Hindlimb muscle (tissue), 1 donor: ENCODE results near the gene IGFALS. TPM values are rescaled to one million over a fixed set of nuclear protein-coding genes. Genes with fewer than 3 reads are reported as not detected.

Experiments used
- DNase-seq: peaks from one replicate; pipeline ENCODE4 v3.0.0-alpha.2; 2013
- polyA plus RNA-seq: library from polyadenylated mRNA; unstranded; fragments of 120-200 nt; gene quantifications from one replicate; pipeline ENCODE4 v1.2.1, GENCODE V29; 2013; ENCODE audit not compliant: insufficient read length

Gene IGFALS
- polyA plus RNA-seq, 1 donor: 0.52 TPM

DNA sequence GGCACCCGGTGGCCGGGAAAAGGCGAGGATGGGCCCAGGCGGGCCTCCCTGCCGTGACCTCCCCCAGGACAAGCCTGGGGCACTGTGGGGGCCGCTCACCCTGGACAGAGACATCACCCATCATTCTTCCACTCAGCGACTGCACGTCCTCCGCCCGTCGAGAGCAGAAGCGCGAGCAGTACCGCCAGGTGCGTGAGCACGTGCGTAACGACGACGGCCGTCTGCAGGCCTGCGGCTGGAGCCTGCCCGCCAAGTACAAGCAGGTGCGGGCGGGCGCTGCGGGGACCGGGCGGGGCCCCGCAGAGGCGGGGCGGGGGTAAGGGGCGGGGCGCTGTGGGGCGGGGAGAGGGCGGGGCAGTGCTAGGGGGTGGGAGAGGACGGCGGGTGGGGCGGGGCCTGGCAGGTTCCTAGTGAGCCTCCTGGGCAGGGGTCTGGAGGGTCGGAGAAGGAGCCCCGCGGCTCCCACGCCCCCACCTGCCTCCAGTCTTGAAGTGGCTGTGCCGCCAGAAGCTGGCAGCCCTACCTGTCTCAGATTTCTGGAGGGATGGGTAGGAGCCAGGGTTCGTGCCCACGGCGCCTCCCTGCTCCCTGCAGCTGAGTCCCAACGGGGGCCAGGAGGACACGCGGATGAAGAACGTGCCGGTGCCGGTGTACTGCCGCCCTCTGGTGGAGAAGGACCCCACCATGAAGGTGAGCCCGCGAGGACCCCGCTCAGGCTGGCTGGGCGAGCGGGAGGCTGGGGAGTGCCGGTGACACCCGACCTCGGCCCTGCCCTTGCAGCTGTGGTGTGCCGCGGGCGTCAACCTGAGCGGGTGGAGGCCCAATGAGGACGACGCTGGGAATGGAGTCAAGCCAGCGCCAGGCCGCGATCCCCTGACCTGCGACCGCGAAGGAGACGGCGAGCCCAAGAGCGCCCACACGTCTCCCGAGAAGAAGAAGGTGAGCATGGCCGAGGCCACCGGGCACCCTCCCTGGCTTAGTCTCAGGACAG, 29.7 kb downstream of the IGFALS start:
- no peak for DNase-seq

DNA sequence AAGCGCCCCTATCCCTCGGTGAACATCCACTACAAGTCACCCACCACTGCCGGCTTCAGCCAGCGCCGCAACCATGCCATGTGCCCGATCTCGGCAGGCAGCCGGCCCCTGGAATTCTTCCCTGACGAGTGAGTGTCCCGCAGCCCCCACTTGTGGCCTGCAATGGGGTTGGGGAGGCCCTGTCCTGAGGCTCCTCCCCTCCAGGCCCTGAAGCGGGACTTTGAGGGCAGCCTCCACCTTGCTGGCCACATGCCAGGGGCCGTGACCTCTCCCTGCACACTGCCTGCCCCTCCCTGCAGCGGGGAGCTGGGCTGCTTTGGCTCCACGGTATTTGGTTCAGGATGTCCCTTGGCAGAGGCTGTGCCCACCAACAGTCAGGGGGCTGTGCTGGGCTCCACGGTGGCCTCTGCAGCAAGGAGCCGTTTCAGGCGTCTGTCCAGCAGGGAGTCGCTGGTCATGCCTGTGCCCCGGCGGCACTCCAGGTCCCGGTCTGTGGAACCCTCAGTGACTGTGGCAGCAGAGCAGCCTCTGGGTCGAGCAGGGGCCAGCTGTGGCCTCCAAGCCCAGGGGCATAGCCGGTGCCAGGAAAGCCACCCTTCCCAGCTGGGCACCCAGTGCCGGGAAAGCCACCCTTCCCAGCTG, 30.5 kb downstream of the IGFALS start:
- no peak for DNase-seq

DNA sequence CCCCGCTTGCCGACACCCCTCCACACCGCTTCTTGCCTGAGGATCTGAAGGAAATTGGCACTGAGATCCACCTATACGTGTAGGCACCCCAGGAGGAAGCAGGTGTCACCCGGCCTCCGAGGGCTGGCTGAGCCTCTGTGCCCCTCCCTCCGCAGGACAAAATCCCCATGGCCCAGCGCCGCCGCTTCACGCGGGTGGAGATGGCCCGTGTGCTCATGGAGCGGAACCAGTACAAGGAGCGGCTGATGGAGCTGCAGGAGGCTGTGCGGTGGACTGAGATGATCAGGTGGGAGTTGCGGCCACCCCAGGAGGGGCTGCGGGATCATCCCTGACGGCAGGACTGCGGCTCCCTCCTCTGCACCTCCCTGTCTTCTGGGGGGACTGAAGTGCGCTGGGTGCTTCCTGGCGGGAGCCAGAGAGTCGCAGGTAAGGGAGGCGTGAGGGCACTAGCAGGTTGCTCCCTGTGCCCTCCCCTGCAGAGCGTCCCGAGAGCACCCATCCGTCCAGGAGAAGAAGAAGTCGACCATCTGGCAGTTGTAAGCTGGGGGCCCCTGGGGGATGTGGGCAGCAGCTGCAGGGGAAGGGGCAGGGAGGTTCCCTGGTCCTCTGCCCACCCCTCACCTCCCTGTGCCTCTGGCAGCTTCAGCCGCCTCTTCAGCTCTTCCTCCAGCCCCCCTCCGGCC, 31.2 kb downstream of the IGFALS start:
- no peak for DNase-seq

DNA sequence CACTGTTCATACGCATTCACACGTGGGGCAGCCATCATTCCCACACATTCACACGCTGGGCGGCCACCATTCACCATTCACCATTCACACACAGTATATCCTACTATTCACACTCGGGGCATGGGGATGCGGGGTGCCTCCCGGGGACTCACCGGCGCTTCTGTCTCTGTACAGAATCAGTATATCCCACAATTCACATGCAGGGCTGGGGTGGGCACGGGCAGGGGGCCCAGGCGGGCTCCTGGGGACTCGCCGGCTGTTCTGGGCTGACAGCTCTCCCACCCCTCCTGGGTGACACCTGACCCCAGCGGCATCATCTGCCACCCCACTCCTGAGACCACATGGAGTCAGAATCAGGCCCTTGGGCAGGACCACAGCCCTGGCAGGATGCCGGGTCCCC, 31.8 kb downstream of the IGFALS start:
- DNase-seq: no peak

DNA sequence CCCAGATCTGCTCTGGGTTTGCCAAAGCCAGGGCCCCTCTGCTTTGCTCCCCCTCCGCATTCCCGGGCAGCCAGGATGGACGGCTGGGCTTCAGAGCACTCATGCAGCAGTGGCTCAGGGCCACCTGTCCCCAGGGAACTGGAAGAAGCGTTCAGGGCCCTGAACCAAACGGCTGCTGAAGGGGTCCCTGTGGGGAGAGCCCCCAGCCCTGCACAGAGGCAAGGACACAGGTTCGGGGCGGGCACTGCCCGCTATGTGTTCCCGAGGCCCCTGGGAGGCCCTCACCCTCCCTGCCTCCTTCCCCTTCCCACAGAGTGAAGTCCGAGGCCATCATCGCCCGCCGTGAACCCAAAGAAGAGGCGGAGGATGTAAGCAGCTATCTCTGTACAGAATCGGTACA, 32.6 kb downstream of the IGFALS start:
- no peak for DNase-seq

DNA sequence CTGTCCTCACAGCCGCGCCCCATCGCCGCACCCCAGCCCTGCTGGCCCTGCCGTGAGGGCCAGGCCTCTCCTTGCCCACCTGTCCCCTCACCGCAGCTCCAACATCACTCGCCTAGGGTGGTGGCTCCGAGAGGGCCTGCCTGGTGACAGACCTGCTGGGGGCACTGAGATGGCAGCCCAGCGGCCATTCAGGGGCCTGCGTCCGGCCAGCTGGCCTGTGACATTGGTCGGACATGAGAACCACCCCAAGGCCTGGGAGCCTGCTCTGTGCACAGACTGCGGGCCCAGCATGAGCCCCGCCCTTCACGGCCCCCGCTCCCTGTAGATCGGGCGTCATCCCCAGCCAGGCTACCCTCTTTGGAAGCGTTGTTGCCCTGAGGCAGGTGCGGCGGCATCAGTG, 34.0 kb downstream of the IGFALS start:
- no peak for DNase-seq

DNA sequence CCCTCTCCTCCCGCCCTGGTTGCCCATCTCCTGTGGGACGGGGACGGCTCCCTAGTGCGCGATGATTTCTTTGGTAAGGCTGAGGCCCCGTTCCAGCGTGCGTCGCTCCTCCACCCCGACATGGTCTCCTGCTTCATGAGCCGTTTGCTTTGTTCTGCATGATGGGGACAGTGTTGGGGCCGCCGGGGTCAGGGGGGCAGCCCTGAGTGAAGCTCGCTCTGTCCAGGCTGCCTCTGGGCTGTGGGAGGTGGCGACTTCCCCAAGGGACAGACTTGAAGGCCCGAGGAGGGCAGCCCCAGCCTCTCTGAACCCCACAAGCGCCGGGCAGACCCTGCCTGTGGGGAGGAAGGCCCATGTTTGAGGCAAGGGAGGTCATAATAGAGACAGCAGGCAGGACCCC, 34.6 kb downstream of the IGFALS start:
- DNase-seq: no peak

DNA sequence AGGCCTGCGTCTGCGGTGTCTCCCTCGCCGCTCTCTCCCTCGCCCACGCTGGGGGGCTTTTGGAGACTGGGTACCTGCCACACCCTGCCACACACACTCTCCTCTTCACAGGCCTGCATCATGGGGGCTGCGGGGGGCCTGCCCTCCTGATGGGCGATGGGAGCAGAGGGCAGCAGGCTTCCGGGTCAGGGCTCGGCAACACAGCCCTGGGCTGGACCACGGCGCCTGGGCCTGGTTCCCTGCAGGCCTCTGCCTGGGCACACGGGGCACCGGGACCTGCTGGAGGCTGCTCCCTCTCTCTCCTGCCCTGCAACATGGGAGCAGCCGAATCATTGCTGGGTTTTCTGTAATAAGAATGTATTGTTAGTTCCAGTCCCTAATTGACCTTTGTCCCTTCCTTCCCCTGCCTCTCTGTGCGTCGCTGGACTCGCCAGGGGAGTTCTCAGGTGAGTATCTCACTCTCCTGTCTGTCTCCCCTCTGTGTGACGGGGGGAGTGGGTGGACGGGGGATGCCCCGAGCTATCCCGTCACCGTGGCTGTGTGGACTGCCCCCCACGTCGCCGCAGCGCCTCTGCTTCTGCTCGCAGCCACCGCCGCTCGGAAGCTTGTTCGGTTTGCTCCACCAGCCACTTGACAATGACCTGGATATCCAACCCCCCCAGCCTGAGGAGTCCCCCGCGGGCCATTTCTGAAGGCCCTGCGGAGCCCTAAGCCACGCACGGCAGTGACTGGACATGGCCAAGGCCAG, 35.6 kb downstream of the IGFALS start:
- no peak for DNase-seq

DNA sequence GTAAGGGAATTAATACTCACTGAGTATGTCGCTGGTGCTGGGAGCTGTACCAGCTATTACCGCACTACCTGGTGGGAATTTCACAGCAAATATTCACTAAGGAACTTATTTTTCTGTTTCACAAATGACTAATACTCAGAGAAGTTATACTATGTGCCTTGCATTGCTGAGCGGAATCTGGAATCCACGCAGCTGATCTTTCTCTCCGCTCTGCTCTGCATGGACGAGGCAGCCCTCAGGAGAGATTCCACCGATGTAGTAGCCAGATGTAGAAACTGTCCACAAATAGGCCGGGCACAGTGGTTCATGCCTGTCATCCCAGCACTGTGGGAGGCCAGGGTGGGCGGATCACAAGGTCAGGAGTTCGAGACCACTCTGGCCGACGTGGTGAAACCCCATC, 39.3 kb downstream of the IGFALS start:
- DNase-seq: no peak

DNA sequence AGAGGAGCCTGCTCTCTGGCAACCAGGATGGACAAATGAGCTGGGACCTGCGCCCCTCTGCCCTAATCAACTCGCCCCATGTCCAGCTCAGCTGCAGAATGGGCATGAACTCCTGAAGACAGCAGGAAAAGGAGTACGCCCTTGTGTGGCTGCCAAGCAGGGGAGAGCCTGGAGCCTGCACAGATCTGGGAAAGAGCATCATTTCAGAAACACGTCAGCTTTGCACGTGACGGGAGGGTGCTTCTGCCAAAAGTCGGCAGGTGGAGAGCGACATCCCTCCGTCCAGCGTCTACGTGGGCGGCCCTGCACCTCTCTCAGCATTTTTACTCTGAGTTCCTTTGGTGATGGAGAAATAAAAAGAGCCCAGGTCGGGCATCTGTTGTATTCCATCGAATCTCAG, 40.7 kb downstream of the IGFALS start:
- DNase-seq: no peak

DNA sequence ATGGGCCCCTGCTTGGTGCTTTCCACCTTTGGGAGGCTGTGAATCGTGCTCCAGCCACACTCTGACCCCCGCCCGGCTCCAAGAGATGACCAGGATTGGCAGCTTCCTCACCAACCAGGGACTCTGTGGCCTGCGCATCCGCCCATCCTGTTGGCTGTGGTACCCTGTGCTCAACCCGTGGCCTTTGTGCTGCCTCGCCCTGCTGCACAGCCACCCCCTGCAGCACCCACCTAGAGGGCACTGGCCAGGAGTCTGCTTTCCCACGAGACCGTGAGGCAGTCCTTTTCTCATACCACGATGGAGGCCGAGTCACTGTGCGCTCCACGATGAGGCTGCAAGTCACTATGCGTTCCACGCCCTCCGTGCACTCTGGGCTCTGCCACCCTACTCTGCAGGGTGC, 41.6 kb downstream of the IGFALS start:
- no peak for DNase-seq

DNA sequence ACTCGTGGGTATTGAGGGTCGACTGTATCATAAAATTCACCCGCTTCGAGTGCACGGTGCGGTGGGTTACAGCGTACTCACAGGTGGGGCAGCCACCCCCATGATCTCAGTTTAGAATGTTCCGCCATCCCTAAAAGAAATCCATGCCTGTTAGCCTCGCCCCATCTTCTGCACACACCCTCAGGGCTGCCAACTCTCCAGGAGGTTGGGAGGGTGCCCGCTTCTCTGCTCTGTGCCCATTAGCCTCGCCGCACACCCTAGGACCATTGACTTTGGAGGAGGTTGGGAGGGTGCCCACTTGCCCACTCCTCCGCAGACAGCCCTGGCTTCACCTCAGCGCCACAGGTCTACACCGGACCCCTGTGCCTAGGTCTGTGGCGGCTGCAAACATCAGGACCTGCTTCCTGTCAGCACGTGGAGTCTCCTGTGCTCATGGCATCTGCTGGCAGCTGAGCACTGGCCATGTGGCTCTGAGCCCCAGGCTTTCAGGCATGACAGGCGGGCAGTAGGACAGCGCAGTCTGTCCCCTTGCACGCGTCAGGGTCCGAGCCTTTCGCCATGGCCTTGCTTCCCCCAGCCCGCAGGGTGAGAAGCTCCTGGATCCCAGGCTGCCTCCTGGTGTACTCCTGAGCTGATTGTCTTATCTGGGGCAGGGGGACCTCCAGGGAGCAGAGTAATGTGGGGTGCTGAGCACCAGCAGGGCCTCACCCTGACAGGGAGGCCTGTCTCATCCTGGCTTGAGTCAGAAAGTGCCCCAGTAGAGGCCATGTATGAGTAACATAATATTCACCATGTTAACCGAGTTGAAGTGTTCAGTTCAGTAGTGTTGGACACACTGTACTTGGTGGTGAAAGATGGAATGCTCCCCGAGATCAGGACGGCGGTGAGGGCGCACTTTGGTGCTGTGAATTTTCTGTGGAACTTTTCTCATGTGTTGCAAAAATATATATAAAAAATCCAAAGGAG, 44.1 kb downstream of the IGFALS start:
- DNase-seq: no peak

DNA sequence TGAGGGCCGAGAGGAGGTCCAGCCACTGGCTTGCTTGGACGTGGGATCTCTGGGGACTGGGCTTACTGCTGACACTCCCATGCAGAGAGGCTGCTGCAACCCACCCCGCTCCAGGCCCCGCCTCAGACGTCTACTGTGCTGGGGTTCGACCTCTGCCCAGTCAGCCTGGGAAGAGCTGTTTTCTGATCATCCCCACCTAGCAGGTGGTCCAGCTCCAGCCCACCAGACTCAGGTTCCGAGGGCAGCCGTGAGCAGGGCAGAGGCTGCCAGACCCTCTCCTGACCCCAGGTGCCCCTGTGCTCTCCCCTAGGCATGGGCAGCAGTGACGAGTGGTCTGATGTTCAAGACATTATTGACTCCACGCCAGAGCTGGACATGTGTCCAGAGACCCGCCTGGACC, 45.6 kb downstream of the IGFALS start:
- no peak for DNase-seq

DNA sequence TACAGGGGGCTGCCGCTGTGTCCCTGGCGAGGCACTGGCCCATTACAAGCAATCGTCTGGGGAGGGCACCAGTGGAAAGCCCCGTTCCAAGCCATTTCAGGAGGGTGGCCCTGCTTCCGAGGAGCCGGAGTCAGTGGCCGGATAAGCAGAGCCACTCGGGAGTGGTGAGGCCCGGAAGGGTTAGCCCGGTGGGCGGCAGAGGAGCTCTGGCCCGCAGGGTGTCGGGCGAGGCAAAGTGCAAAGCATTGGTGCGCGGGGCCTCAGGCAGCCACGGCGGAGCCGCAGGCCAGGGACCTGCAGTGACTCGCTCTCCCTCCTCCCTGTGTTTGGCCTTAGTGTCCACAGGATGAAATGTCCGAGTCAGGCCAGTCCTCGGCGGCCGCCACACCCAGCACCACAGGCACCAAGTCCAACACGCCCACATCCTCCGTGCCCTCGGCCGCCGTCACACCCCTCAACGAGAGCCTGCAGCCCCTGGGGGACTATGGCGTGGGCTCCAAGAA, 46.8 kb downstream of the IGFALS start:
- DNase-seq: no peak

DNA sequence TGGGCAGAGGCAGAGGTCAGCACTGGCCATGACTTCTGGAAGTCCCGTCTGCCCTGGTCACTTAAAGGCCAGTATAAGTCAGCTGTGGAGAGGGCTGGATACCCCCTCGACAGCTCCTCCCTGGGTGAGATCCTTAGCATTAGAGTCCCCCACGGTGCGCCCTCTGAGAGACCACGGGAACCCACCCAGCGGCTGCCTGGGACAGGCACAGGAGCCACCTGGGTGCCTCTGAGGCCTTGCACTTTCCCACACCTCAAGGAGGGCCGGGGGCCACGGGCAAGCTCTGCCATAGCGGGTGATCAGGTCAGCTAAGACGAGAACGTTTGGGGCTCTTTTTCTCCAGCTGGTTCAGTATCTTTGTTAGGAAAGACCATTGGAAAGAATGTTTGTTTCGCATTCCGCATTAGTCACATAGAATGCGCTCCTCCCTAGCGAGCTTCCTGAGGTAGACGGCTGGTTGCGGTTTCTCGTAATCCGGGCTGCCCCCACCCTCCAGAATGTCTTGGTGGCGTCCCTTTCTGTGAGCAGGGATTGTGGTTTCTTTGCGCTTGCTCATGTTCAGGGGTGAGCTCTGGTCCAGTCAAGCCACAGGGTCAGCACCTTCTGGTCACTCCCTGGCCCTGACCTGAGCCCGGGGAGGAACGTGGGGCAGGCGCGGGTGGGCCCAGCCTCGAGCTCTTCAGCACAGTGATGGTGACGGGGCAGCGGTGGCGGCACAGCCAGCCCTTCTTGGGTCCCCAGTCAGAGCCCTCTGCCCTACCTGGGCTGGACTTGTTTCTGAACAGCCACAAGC, 47.4 kb downstream of the IGFALS start:
- DNase-seq: no peak

DNA sequence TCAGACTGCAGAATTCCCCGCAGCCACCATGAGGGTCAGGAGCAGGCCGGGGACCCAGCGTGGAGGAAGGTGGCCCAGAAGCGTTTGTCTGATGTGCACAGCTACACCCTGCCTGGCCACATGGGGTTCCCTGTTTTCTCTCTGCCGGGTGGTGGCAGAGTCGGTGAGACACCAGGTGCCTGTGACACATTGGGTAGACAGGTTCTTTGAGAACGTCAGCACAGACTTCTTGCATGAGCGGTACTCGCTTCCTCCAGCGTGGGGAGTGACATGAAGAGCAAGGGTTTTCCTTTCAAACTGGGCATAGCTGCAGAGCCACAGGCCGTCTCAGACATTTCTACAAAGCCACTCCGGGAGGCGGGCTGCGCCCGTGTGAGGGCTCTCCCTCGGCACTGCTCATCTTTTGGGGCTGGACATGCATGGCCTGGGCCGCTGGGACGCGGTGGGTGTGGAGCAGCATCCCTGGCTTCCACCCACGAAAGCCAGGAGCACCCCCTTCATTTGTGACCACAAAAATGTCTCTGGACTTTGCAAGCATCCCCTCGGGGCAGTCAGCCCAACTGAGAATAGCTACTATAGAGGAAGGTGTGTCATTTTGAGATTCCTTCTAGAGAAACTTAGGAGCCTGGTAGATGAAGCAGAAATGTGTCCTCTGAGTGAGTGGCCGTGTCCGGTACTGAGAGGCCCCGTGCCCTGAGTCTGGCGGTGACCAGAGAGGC, 48.2 kb downstream of the IGFALS start:
- no peak for DNase-seq

DNA sequence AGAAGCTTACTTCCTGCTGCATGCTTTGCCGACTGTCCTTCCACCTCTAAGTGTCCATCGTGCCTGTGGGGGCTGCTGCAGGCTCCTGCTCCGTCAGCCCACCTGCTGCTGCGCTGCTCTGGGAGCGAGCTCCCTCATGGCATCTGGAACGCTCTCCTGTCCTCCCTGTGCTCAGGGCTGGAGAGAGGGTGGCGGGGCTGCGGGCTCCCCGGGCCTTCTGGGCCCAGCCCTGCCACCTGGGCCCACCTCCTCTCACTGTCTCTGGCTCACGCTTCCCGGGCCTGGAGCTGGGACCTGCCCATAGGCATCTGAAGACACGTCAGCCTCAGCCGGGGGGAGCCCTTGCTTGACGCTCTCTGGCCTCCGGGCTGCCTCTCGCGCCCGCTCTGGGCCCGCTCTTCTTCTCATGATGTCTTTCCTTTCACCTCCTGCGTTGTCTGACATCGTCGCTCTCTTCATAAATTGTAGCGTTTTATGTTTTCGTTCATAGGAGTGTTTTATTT, 49.1 kb downstream of the IGFALS start:
- no peak for DNase-seq

DNA sequence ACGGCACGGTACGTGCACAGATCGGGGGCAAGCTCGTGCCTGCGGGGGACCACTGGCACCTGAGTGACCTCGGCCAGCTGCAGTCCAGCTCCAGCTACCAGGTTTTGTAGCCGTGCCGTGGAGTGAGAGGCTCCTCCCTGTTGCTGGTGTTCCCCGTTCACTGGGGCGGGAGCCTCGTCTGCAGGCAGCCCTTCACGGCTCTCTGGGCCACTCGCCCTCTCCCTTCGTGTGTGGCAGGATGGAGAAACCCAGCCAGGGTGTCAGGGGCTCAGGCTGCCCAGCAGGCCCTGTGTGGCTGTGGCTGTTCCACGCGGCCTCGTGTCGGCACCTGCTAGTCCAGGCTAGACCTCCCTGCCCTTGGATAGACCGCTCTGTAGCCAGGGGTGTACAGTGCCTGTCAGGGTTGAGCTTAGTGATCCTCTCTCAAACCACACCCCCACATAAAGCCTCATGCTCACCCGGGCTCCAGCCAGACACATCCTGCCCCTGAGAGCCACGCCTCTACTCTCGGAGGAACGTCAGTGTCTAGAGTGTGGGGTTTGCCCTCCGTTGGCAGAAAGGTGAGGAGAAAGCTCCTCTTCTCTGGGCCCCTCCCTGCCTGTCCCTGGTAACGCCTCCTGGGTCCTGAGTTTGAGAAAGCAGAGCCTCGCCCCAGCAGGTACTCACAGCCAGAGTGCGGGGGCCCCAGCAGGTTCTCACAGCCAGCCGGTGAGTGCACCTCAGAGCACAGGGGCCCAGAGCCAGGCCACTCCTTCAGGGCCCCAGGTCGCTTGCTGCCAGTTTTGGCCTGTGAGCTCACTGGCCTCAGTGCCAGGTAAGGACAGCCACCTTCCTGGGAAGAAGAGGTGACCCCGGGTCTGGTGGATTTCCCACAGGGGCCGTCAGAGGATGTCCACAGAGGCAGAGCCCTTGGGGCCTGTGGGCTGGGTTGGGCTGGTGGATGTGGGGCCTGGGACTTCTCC, 49.8 kb downstream of the IGFALS start:
- DNase-seq: no peak
